Measurements from ENCODE around the gene IFNL4.

GRCh38 chr19:39232708-39233107 is 15.9 kb downstream of the IFNL4 start:
- no peak for TF ChIP-seq CTCF (conservative IDR thresholded peaks at IDR 0.05 in 1 of 2, IDR thresholded peaks at IDR 0.05 in 1 of 2; ENCODE audit: low read depth in 1 of 2, low read length in 2 of 2)
- TF ChIP-seq EZH2 (IDR thresholded peaks at IDR 0.05; ENCODE audit: low read length, missing control alignments), result no peak

Data from fibroblast of lung (primary cell).